ENCODE results near the gene HPDL.

Gene HPDL

GRCh38 chr1:45322486-45323040 lies 4.1 kb upstream of the HPDL start:
- DNase-seq (ENCODE audit: low read depth in 3 of 3): no peak

GRCh38 chr1:45325851-45326506 lies 716 bp upstream of the HPDL start:
- DNase-seq (ENCODE audit: low read depth in 3 of 3): no peak

GRCh38 chr1:45327644-45328515 lies 1.2 kb downstream of the HPDL start:
- DNase-seq (ENCODE audit: low read depth in 3 of 3): no peak

GRCh38 chr1:45328680-45329079 lies 2.0 kb downstream of the HPDL start:
- DNase-seq (ENCODE audit: low read depth in 3 of 3): no peak

- no peak for DNase-seq (ENCODE audit: low read depth in 3 of 3)
Measured at GRCh38 chr1:45329445-45329844, 2.8 kb downstream of the HPDL start.

GRCh38 chr1:45331436-45332345 lies 5.0 kb downstream of the HPDL start:
- DNase-seq (ENCODE audit: low read depth in 3 of 3): no peak

- no peak for DNase-seq (ENCODE audit: low read depth in 3 of 3)
Measured at GRCh38 chr1:45332346-45332720, 5.6 kb downstream of the HPDL start.

GRCh38 chr1:45334308-45335245 lies 7.9 kb downstream of the HPDL start:
- no peak for DNase-seq (ENCODE audit: low read depth in 3 of 3)

GRCh38 chr1:45335855-45336324 lies 9.2 kb downstream of the HPDL start:
- no peak for DNase-seq (ENCODE audit: low read depth in 3 of 3)

GRCh38 chr1:45337630-45338325 lies 11.1 kb downstream of the HPDL start:
- no peak for DNase-seq (ENCODE audit: low read depth in 3 of 3)

GRCh38 chr1:45339789-45340558 lies 13.3 kb downstream of the HPDL start, which contains the start of the genes MUTYH and TOE1:
MUTYH (minus strand) TSS chr1:45340440; CDS start chr1:45334505, 5,935 bp downstream.
TOE1 (plus strand) TSS chr1:45340170; CDS start chr1:45340253, 83 bp downstream.
- DNase-seq (ENCODE audit: low read depth in 3 of 3): peak; percentile 94 to 96 (median 94)

GRCh38 chr1:45340816-45341466 lies 14.2 kb downstream of the HPDL start:
- no peak for DNase-seq (ENCODE audit: low read depth in 3 of 3)

- DNase-seq (ENCODE audit: low read depth in 3 of 3): no peak
Measured at GRCh38 chr1:45344499-45344898, 17.8 kb downstream of the HPDL start.

GRCh38 chr1:45345014-45345413 lies 18.3 kb downstream of the HPDL start:
- no peak for DNase-seq (ENCODE audit: low read depth in 3 of 3)

- no peak for DNase-seq (ENCODE audit: low read depth in 3 of 3)
Measured at GRCh38 chr1:45346473-45346872, 19.8 kb downstream of the HPDL start.

- DNase-seq (ENCODE audit: low read depth in 3 of 3): no peak
Measured at GRCh38 chr1:45348020-45348419, 21.3 kb downstream of the HPDL start.

- DNase-seq (ENCODE audit: low read depth in 3 of 3): no peak
Measured at GRCh38 chr1:45348609-45348965, 21.9 kb downstream of the HPDL start.

- DNase-seq (ENCODE audit: low read depth in 3 of 3): no peak
Measured at GRCh38 chr1:45348966-45349677, 22.4 kb downstream of the HPDL start.
